Neutrophil (primary cell): ENCODE results near the gene GRM8.

Experiments used
- H3K27ac ChIP-seq: fragments of 200-600 bp; sonication (generic); 2 replicates; pipeline ENCODE4 v1.5.1; 2016; ENCODE audit warnings: mild to moderate bottlenecking, moderate library complexity
- H3K27me3 ChIP-seq: fragments of 200-600 bp; sonication (generic); 2 replicates; pipeline ENCODE4 v1.6.0; 2016; ENCODE audit warnings: mild to moderate bottlenecking
- H3K36me3 ChIP-seq: fragments of 200-600 bp; sonication (generic); 2 replicates; pipeline ENCODE4 v1.5.1; 2017
- H3K4me1 ChIP-seq, 2 experiments: fragments of 200-600 bp in 1 of 2; sonication (generic) in 1 of 2; 1 replicate in 1 of 2; 2 replicates in 1 of 2; pipeline versions ENCODE4 v1.5.1 to v1.6.1; 2013 to 2016; ENCODE audit warnings: low read depth in 1 of 2, low read length in 1 of 2, mild to moderate bottlenecking in 1 of 2, moderate library complexity in 1 of 2; ENCODE audit not compliant: control insufficient read depth in 1 of 2, insufficient read depth in 1 of 2
- H3K4me3 ChIP-seq, 2 experiments: fragments of 200-600 bp in 1 of 2; sonication (generic) in 1 of 2; 1 replicate in 1 of 2; 2 replicates in 1 of 2; pipeline ENCODE4 v1.5.1; 2013 to 2016; ENCODE audit warnings: low read depth in 1 of 2, low read length in 1 of 2, mild to moderate bottlenecking in 1 of 2, moderate library complexity in 1 of 2
- H3K9me3 ChIP-seq: fragments of 200-600 bp; sonication (generic); 2 replicates; pipeline ENCODE4 v1.5.1; 2016
- TF ChIP-seq, protein P1 (sequence below): fragments of 200-600 bp; sonication (generic); IDR thresholded peaks from 2 replicates; pipeline ENCODE4 v1.5.1; 2016; ENCODE audit warnings: antibody characterized with exemption

The GRM8 gene

GRCh38 chr7:127254163-127254684, 1.5 kb upstream of the GRM8 start:
- H3K4me1 ChIP-seq = peaks cover 8 to 25% of the 10 kb centered on the region in 2 experiments
- peaks cover 100% of the 10 kb centered on the region for H3K27me3 ChIP-seq
- peak overlapping the region; percentile 57 to 65 for H3K4me3 ChIP-seq
- no peak overlapping the region for H3K27ac ChIP-seq
- TF ChIP-seq, protein P1, sequence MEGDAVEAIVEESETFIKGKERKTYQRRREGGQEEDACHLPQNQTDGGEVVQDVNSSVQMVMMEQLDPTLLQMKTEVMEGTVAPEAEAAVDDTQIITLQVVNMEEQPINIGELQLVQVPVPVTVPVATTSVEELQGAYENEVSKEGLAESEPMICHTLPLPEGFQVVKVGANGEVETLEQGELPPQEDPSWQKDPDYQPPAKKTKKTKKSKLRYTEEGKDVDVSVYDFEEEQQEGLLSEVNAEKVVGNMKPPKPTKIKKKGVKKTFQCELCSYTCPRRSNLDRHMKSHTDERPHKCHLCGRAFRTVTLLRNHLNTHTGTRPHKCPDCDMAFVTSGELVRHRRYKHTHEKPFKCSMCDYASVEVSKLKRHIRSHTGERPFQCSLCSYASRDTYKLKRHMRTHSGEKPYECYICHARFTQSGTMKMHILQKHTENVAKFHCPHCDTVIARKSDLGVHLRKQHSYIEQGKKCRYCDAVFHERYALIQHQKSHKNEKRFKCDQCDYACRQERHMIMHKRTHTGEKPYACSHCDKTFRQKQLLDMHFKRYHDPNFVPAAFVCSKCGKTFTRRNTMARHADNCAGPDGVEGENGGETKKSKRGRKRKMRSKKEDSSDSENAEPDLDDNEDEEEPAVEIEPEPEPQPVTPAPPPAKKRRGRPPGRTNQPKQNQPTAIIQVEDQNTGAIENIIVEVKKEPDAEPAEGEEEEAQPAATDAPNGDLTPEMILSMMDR = no peak
- no peaks in the 10 kb centered on the region for H3K36me3 ChIP-seq
- no peaks in the 10 kb centered on the region for H3K9me3 ChIP-seq

DNA sequence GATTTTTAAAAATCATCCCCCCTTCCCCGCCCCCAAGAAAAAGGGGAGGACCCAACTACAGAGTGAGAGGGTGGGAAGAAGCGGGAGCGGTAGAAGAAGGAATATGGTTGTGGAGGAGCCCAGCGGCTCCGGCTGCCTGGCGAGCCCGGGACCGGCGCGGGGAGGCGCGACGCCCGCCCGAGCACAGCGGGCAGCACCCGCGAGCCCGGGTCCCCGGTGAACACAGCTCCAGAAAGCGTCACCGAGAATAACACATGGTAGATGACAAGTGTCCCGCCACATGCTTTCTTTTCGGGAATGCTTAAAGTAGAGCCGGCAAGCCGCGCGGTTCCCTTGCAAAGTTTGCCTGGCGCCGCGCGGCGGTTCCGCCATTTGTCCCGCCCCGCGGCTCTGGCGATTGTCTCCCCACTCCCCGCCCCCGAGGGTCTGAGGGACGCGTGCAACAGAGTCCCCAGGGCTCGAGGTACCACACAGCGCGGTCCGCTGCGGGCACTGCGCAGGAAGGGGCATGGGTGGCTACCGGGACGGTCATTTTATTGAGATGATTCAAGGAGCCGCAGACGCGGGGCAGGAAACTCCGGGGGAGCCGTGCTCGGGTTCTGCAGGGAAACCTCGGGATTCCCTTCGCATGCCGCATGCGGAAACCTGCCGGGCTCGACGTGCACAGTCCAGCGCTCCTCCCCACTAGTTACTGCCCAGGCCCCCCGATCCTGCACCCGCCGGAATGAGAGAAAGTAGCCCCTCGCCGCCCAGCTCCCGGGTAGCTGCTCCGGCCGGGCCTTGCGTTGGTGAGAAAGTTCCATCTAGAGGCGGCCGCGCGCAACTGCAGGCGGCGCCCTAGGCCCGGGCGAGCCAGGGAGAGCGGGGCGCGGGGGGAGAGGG, 781 bp upstream of the GRM8 start:
- TF ChIP-seq, protein P1 = peak; percentile 49
- peaks cover 100% of the 10 kb centered on the region for H3K27me3 ChIP-seq
- H3K9me3 ChIP-seq = no peaks in the 10 kb centered on the region
- H3K27ac ChIP-seq = no peak overlapping the region
- H3K4me1 ChIP-seq = peaks cover 8 to 25% of the 10 kb centered on the region in 2 experiments
- H3K36me3 ChIP-seq = no peaks in the 10 kb centered on the region
- peak overlapping the region; percentile 57 to 65 for H3K4me3 ChIP-seq

DNA sequence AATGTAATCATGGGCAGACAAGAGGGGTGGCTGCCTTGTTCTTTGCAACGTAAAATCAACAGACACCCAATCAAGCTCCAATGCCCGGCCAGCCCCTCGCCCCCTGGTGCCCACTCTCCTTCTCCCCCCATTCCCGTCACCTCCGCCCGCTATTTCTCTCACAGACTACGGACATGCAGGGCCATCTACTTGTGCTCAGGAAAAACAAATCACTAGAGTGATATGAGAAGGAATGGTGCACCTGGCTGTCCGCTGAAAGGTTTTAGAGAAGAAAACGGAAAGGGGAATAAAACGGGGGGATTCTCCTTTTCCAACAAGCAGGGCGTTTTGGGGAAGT, 396 bp downstream of the GRM8 start:
- peaks cover 8 to 25% of the 10 kb centered on the region in 2 experiments for H3K4me1 ChIP-seq
- TF ChIP-seq, protein P1 = no peak
- no peak overlapping the region for H3K27ac ChIP-seq
- peak overlapping the region in 1 of 2 experiments; percentile 65 for H3K4me3 ChIP-seq
- H3K27me3 ChIP-seq = peaks cover 100% of the 10 kb centered on the region
- no peaks in the 10 kb centered on the region for H3K36me3 ChIP-seq
- H3K9me3 ChIP-seq = no peaks in the 10 kb centered on the region

DNA sequence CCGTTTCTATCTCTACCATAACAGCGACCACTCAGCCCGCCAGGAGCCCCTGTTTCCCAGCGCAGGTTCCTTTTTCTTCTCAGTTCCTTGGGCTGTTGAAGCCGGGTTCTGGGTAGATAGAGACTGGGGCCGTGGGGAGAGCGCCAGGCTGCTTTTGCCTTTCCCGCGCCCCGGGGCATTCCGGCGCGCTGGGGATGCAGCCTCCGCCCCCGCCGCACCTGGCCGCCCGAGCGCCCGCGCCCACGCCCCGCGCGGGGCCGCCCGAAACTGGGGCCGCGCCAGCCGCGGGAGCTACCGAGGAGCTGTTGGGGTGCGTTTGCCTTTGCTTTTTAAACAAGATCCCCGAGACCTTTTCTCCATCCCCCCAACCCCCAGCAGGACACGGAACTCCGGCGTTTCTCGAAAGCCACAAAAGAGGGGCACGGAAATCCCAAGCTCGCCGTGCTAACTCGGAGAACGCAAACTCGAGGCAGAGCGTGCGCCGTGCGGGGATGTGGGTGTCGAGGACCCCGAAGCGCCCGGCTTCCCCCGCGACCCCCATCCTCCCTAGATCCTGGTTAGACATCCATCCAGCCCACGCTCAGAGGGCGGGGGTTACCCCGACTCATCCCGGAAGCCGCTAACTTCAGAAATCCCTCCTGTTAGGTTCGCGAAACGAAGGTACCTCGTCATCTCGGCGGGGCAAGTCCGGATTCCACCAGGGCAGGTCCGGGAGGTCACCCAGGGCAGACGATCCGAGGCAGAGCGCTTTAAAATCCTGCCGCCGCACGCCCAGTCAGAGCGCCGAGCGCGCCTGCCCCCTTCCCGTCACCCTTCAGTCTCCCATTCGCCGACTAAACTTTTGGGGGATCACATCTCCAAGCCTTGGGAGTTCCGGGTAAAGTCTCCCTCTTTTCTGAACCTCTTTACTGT, 1.0 kb downstream of the GRM8 start:
- Histone ChIP-seq H3K4me3 (peak overlapping the region in 1 of 2 experiments; percentile 65), H3K27me3 (peaks cover 100% of the 10 kb centered on the region), H3K36me3 (no peaks in the 10 kb centered on the region), H3K27ac (no peak overlapping the region), H3K4me1 (peaks cover 8 to 25% of the 10 kb centered on the region in 2 experiments), H3K9me3 (no peaks in the 10 kb centered on the region)
- TF ChIP-seq, protein P1 = no peak

GRCh38 chr7:127251036-127251464, 1.7 kb downstream of the GRM8 start:
- no peaks in the 10 kb centered on the region for H3K9me3 ChIP-seq
- H3K27ac ChIP-seq = no peak overlapping the region
- H3K27me3 ChIP-seq = peaks cover 100% of the 10 kb centered on the region
- H3K4me1 ChIP-seq = peaks cover 8 to 25% of the 10 kb centered on the region in 2 experiments
- no peak overlapping the region for H3K4me3 ChIP-seq
- no peaks in the 10 kb centered on the region for H3K36me3 ChIP-seq
- TF ChIP-seq, protein P1 = no peak
